ENCODE results near the gene LIMS2. TPM values are rescaled to one million over a fixed set of nuclear protein-coding genes. Genes with fewer than 3 reads are reported as not detected.

Gene LIMS2
- total and polyA plus RNA-seq, 2 donors (not counting 3 experiments of a cell fraction or from before 2014, with no cell fraction given) = 48.3 to 55.6 TPM

- Histone ChIP-seq H3K9me3 (replicated peaks; ENCODE audit: control insufficient read depth, insufficient read depth, low read length) (no peaks in the 10 kb centered on the region), H3K36me3 (ENCODE audit: control insufficient read depth in 2 of 2, extremely low read depth in 1 of 2, insufficient read depth in 2 of 2, low read length in 2 of 2) (no peaks in the 10 kb centered on the region), H3K27ac (ENCODE audit: insufficient read depth, low read depth, low read length) (no peak overlapping the region), H4K20me1 (replicated peaks; ENCODE audit: control insufficient read depth, extremely low read depth, insufficient read depth, low read length) (no peaks in the 10 kb centered on the region), H2AFZ (ENCODE audit: low read depth, low read length) (no peak overlapping the region), H3K4me3 (replicated peaks in 1 of 3; ENCODE audit: insufficient read depth in 1 of 3, low read depth in 1 of 3, low read length in 3 of 3) (no peak overlapping the region), H3K27me3 (ENCODE audit: control insufficient read depth in 2 of 2, insufficient read depth in 2 of 2, low read length in 2 of 2) (no peaks in the 10 kb centered on the region), H3K4me2 (ENCODE audit: insufficient read depth, low read length) (no peak overlapping the region), H3K4me1 (ENCODE audit: control insufficient read depth, extremely low read depth, insufficient read depth, low read length) (no peaks in the 10 kb centered on the region), H3K9ac (replicated peaks; ENCODE audit: extremely low read depth, insufficient read depth, low read length) (no peak overlapping the region), H3K79me2 (ENCODE audit: control insufficient read depth, insufficient read depth, low read length) (no peaks in the 10 kb centered on the region), H3K9me1 (replicated peaks; ENCODE audit: control insufficient read depth, extremely low read depth, insufficient read depth, low read length) (no peaks in the 10 kb centered on the region)
- no peak for DNase-seq (ENCODE audit: low read depth, low spot score)
- CTCF ChIA-PET = no interaction called here
- no TSS peak for BruUV-seq (replicated peaks)
- FAIRE-seq = no peak
- POLR2A ChIA-PET = no interaction called here
- intact Hi-C loops (cut with micrococcal nuclease) = no loop called here
- TF ChIP-seq JUN (IDR thresholded peaks at IDR 0.05; ENCODE audit: borderline replicate concordance, insufficient read depth, insufficient read length, low read depth) (no peak), MYC (IDR thresholded peaks at IDR 0.05; ENCODE audit: low read depth, low read length) (no peak)
- dilution Hi-C loops (cut with MboI; ENCODE audit: extremely low pct_ligation_motif_present, low sequenced_read_pairs) = no loop called here
These were observed 13.1 kb upstream of the LIMS2 start for GRCh38 chr2:127688405-127688804.

GRCh38 chr2:127685410-127686080 lies 10.2 kb upstream of the LIMS2 start:
- Histone ChIP-seq H3K36me3 (ENCODE audit: control insufficient read depth in 2 of 2, extremely low read depth in 1 of 2, insufficient read depth in 2 of 2, low read length in 2 of 2) (no peaks in the 10 kb centered on the region), H3K4me3 (replicated peaks in 1 of 3; ENCODE audit: insufficient read depth in 1 of 3, low read depth in 1 of 3, low read length in 3 of 3) (no peak overlapping the region), H3K79me2 (ENCODE audit: control insufficient read depth, insufficient read depth, low read length) (no peaks in the 10 kb centered on the region), H3K9me1 (replicated peaks; ENCODE audit: control insufficient read depth, extremely low read depth, insufficient read depth, low read length) (no peaks in the 10 kb centered on the region), H2AFZ (ENCODE audit: low read depth, low read length) (no peak overlapping the region), H3K4me1 (ENCODE audit: control insufficient read depth, extremely low read depth, insufficient read depth, low read length) (peaks cover 12% of the 10 kb centered on the region), H3K9ac (replicated peaks; ENCODE audit: extremely low read depth, insufficient read depth, low read length) (no peak overlapping the region), H3K27ac (ENCODE audit: insufficient read depth, low read depth, low read length) (no peak overlapping the region), H3K27me3 (ENCODE audit: control insufficient read depth in 2 of 2, insufficient read depth in 2 of 2, low read length in 2 of 2) (no peaks in the 10 kb centered on the region), H3K9me3 (replicated peaks; ENCODE audit: control insufficient read depth, insufficient read depth, low read length) (no peaks in the 10 kb centered on the region), H3K4me2 (ENCODE audit: insufficient read depth, low read length) (no peak overlapping the region), H4K20me1 (replicated peaks; ENCODE audit: control insufficient read depth, extremely low read depth, insufficient read depth, low read length) (no peaks in the 10 kb centered on the region)
- intact Hi-C loops (cut with micrococcal nuclease) (no loop called here), dilution Hi-C loops (cut with MboI; ENCODE audit: extremely low pct_ligation_motif_present, low sequenced_read_pairs) (no loop called here)
- ChIA-PET POLR2A (no interaction called here), CTCF (interaction anchor here (1.1 to 2.5 kb wide), 2 partner anchors 35 to 94 kb away, joined by 3 to 11 read pairs; no protein-coding TSS in a partner anchor)
- BruUV-seq (replicated peaks) = no TSS peak
- FAIRE-seq (no peak), DNase-seq (ENCODE audit: low read depth, low spot score) (no peak)
- no peak for TF ChIP-seq POLR2A (IDR thresholded peaks at IDR 0.05; ENCODE audit: low read depth, low read length)
- TF ChIP-seq MAX (IDR thresholded peaks at IDR 0.05; ENCODE audit: insufficient read depth, insufficient read length) = no peak
- no peak for TF ChIP-seq GATA2 (IDR thresholded peaks at IDR 0.05; ENCODE audit: insufficient read depth, insufficient read length, low read depth, low read length)
- TF ChIP-seq FOS (IDR thresholded peaks at IDR 0.05; ENCODE audit: borderline replicate concordance, insufficient read depth, low read length) = no peak
- TF ChIP-seq JUN (IDR thresholded peaks at IDR 0.05; ENCODE audit: borderline replicate concordance, insufficient read depth, insufficient read length, low read depth) = no peak
- no peak for TF ChIP-seq EZH2 (IDR thresholded peaks at IDR 0.05; ENCODE audit: borderline replicate concordance, low read depth, low read length, severe bottlenecking)
- TF ChIP-seq MYC (IDR thresholded peaks at IDR 0.05; ENCODE audit: low read depth, low read length) = no peak
- no peak for TF ChIP-seq CTCF (IDR thresholded peaks at IDR 0.05; ENCODE audit: extremely low read depth in 1 of 2, insufficient read depth in 1 of 2, low read depth in 1 of 2, low read length in 2 of 2)
- no peak for TF ChIP-seq POLR2AphosphoS5 (IDR thresholded peaks at IDR 0.05; ENCODE audit: insufficient read depth, low read depth, low read length)
